Tibial nerve (tissue), 4 donors: ENCODE data around the gene TCERG1.

Experiments used
- EP300 ChIP-seq, 2 donors: sonication (generic); formaldehyde crosslinking; IDR thresholded peaks; one replicate each; pipeline ENCODE4 v1.6.1; 2017; ENCODE audit warnings: antibody characterized with exemption in 2 of 2, mild to moderate bottlenecking in 1 of 2
- POLR2A ChIP-seq, 2 donors: fragments of 450-650 bp; IDR thresholded peaks; one replicate each; pipeline ENCODE4 v1.6.1; 2017; ENCODE audit warnings: antibody characterized with exemption in 2 of 2, mild to moderate bottlenecking in 2 of 2, moderate library complexity in 2 of 2
- TF ChIP-seq, protein P1 (sequence below), 5 experiments: fragments of 200-600 bp in 3 of 5; fragments of 450-650 bp in 2 of 5; sonication (generic) in 3 of 5; IDR thresholded peaks; one replicate each; pipeline ENCODE4 v1.5.1; 2016 to 2019; ENCODE audit warnings: antibody characterized with exemption in 5 of 5, mild to moderate bottlenecking in 3 of 5, moderate library complexity in 2 of 5

DNA sequence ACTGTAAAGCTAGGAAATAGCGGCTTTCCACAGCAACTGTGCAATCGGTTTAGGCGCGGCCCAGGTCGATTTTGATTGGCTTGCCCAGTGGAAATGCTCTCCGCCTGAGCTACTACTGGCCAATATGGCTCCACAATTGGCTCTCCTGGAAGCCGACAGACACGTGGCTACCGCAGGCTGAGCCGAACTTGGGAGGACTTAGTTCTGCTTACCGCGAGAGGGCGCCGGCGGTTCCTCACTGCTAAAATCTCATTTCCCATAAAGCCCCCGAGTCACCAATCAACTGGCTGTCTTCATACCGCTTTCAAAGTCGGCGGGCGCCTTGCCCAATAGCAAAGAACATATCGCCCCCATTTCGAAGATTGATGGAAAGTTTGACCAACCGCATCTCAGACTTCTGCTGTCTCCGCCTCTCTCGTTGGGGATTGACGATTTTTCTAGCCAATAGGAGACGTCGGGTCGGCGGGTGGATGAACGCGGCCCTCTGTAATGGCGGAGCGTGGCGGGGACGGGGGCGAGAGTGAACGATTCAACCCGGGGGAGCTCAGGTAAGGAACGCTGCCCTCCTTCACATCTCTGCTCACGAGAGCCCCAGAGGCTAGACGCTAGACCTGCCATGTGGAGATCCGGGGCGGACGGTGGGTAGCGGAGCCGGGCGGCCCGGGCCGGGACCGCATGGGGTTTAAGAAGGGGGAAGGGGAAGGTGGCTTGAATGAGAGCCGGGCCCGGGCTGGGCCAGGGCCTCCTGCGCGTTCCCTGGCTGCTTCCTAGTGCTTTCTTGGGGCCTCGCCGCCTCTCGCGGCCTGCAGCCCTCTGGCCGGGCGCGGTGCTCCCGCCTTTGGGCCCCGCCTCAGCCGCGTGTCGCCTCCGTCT is at the start of gene TCERG1:
- TF ChIP-seq, protein P1, sequence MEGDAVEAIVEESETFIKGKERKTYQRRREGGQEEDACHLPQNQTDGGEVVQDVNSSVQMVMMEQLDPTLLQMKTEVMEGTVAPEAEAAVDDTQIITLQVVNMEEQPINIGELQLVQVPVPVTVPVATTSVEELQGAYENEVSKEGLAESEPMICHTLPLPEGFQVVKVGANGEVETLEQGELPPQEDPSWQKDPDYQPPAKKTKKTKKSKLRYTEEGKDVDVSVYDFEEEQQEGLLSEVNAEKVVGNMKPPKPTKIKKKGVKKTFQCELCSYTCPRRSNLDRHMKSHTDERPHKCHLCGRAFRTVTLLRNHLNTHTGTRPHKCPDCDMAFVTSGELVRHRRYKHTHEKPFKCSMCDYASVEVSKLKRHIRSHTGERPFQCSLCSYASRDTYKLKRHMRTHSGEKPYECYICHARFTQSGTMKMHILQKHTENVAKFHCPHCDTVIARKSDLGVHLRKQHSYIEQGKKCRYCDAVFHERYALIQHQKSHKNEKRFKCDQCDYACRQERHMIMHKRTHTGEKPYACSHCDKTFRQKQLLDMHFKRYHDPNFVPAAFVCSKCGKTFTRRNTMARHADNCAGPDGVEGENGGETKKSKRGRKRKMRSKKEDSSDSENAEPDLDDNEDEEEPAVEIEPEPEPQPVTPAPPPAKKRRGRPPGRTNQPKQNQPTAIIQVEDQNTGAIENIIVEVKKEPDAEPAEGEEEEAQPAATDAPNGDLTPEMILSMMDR (IDR thresholded peaks at IDR 0.05) = peak; percentile 73 to 95 (median 85)
- TF ChIP-seq EP300 (IDR thresholded peaks at IDR 0.05) (peak in 1 of 2 donors; percentile 82), POLR2A (IDR thresholded peaks at IDR 0.05) (peak in 1 of 2 donors; percentile 23)
